Panc1 (cell line): ENCODE results near the gene RBM47. TPM values are rescaled to one million over a fixed set of nuclear protein-coding genes. Genes with fewer than 3 reads are reported as not detected.

Source experiments
- ATAC-seq: fragments of 200-7000 bp; cut with Tn5 transposase; 2 replicates; pipeline ENCODE4 v1.9.1; 2020; ENCODE audit warnings: mild to moderate bottlenecking, moderate library complexity
- BruUV-seq: library from RNA; stranded (reverse); fragments of 400-500 nt; replicated peaks from 2 replicates; lab custom pipeline; 2021; lab: Mats Ljungman, UMichigan
- CTCF ChIA-PET: fragments of 300-600 bp; sonication (Branson Sonifier 250); formaldehyde crosslinking; loops from one replicate; lab custom pipeline; 2022; ENCODE audit warnings: antibody characterized with exemption; lab: Charles Lee
- POLR2A ChIA-PET: fragments of 300-600 bp; sonication (Branson Sonifier 250); formaldehyde crosslinking; loops from one replicate; lab custom pipeline; 2022; ENCODE audit warnings: antibody characterized with exemption; lab: Charles Lee
- DNase-seq: peaks from one replicate; pipeline ENCODE4 v3.0.0-alpha.2; 2010; ENCODE audit warnings: low read depth, low spot score
- H3K27ac ChIP-seq: 2 replicates; pipeline ENCODE4 v1.5.1; 2011; ENCODE audit warnings: mild to moderate bottlenecking, low read length, inconsistent platforms
- H3K27me3 ChIP-seq: fragments of 200-500 bp; sonication (Bioruptor generic); 2 replicates; pipeline ENCODE4 v1.6.0; 2014; ENCODE audit warnings: low read length, inconsistent platforms; ENCODE audit not compliant: control insufficient read depth, insufficient read depth
- H3K36me3 ChIP-seq: fragments of 200-500 bp; sonication (Bioruptor generic); 2 replicates; pipeline ENCODE4 v1.5.1; 2014; ENCODE audit warnings: inconsistent platforms, mild to moderate bottlenecking, low read length, moderate library complexity; ENCODE audit not compliant: control insufficient read depth, insufficient read depth
- H3K4me1 ChIP-seq: 2 replicates; pipeline ENCODE4 v1.5.1; 2011; ENCODE audit warnings: inconsistent platforms, mild to moderate bottlenecking, low read length, moderate library complexity; ENCODE audit not compliant: control insufficient read depth, insufficient read depth
- H3K4me3 ChIP-seq, 2 experiments: 2 replicates each; pipeline ENCODE4 v1.5.1; 2011 to 2012; ENCODE audit warnings: low read depth in 2 of 2, low read length in 2 of 2, mild to moderate bottlenecking in 2 of 2, inconsistent platforms in 1 of 2, moderate library complexity in 1 of 2
- H3K9me3 ChIP-seq: fragments of 200-500 bp; sonication (Bioruptor generic); 2 replicates; pipeline ENCODE4 v1.5.1; 2014; ENCODE audit warnings: low read depth, mild to moderate bottlenecking, inconsistent platforms, low read length, moderate library complexity; ENCODE audit not compliant: control insufficient read depth, insufficient read depth
- CTCF ChIP-seq: fragments of 450-650 bp; IDR thresholded peaks from 2 replicates; pipeline ENCODE4 v1.5.1; 2017; ENCODE audit warnings: mild to moderate bottlenecking
- POLR2AphosphoS5 ChIP-seq: IDR thresholded peaks from 2 replicates; pipeline ENCODE4 v1.6.1; 2012; ENCODE audit warnings: mild to moderate bottlenecking, low read depth, low read length, moderate library complexity
- REST ChIP-seq, 2 experiments: IDR thresholded peaks; 2 replicates each; pipeline ENCODE4 v1.6.1; 2011 to 2012; ENCODE audit warnings: low read depth in 2 of 2, control low read depth in 1 of 2, low read length in 1 of 2, mild to moderate bottlenecking in 1 of 2, moderate library complexity in 1 of 2; ENCODE audit not compliant: insufficient read depth in 1 of 2
- SIN3A ChIP-seq: IDR thresholded peaks from 2 replicates; pipeline ENCODE4 v1.6.1; 2012; ENCODE audit warnings: low read depth, mild to moderate bottlenecking, low read length, moderate library complexity, borderline replicate concordance; ENCODE audit not compliant: insufficient read depth
- TCF7L2 ChIP-seq: IDR thresholded peaks from 2 replicates; pipeline ENCODE4 v1.6.1; 2011; ENCODE audit warnings: mild to moderate bottlenecking, low read depth, low read length, inconsistent platforms
- in situ Hi-C: cut with HindIII; loops from 2 replicates; pipeline ENCODE4 v1.10.0; 2016; ENCODE audit warnings: low sequenced_read_pairs, low pct_unique_long_range_greater_than_20kb
- intact Hi-C: fragments of 100-400 bp; cut with micrococcal nuclease; formaldehyde crosslinking; loops from one replicate; pipeline ENCODE4 v1.10.0; 2022; ENCODE audit not compliant: unreplicated experiment
- total RNA-seq: library from RNA; stranded (reverse); gene quantifications from one replicate; pipeline ENCODE4 v1.2.1, GENCODE V29; 2021; ENCODE audit not compliant: unreplicated experiment

The RBM47 gene
- total RNA-seq, 1 experiment from 2014 or later: 2.0 TPM

- in situ Hi-C loops: no loop called here
- BruUV-seq: no TSS peak
- ATAC-seq (no peak), DNase-seq (no peak)
- intact Hi-C loops: no loop called here
- H3K36me3 ChIP-seq: no peaks in the 10 kb centered on the region
- H3K9me3 ChIP-seq: no peaks in the 10 kb centered on the region
- TF ChIP-seq SIN3A (no peak), CTCF (no peak), TCF7L2 (no peak), POLR2AphosphoS5 (no peak), REST (IDR thresholded peaks at IDR 0.05; ENCODE audit: insufficient read depth in 1 of 2, low read depth in 2 of 2, low read length in 1 of 2) (no peak)
- H3K4me3 ChIP-seq: no peak overlapping the region
- POLR2A ChIA-PET: no interaction called here
- no peaks in the 10 kb centered on the region for H3K27me3 ChIP-seq
- CTCF ChIA-PET: no interaction called here
- no peaks in the 10 kb centered on the region for H3K4me1 ChIP-seq
- H3K27ac ChIP-seq: no peak overlapping the region
Observed at GRCh38 chr4:40511036-40511614, 118.5 kb downstream of the RBM47 start.

GRCh38 chr4:40507977-40508376 lies 121.7 kb downstream of the RBM47 start:
- CTCF ChIA-PET: no interaction called here
- intact Hi-C loops (no loop called here), in situ Hi-C loops (no loop called here)
- no TSS peak for BruUV-seq
- H3K9me3 ChIP-seq: no peaks in the 10 kb centered on the region
- no peak overlapping the region for H3K27ac ChIP-seq
- no peak for ATAC-seq
- POLR2A ChIA-PET: no interaction called here
- no peaks in the 10 kb centered on the region for H3K4me1 ChIP-seq
- DNase-seq: no peak
- no peaks in the 10 kb centered on the region for H3K36me3 ChIP-seq
- H3K27me3 ChIP-seq: no peaks in the 10 kb centered on the region
- no peak overlapping the region for H3K4me3 ChIP-seq
- TF ChIP-seq TCF7L2: no peak
- no peak for TF ChIP-seq REST (IDR thresholded peaks at IDR 0.05; ENCODE audit: insufficient read depth in 1 of 2, low read depth in 2 of 2, low read length in 1 of 2)
- TF ChIP-seq POLR2AphosphoS5: no peak
- TF ChIP-seq SIN3A: no peak
- peak; percentile 48; the same call in 1 of the 2 replicates for TF ChIP-seq CTCF
